Measurements from ENCODE around the gene DPP6. TPM values are rescaled to one million over a fixed set of nuclear protein-coding genes. Genes with fewer than 3 reads are reported as not detected.

Gene DPP6
- total RNA-seq, 1 experiment from 2014 or later = not detected

DNA sequence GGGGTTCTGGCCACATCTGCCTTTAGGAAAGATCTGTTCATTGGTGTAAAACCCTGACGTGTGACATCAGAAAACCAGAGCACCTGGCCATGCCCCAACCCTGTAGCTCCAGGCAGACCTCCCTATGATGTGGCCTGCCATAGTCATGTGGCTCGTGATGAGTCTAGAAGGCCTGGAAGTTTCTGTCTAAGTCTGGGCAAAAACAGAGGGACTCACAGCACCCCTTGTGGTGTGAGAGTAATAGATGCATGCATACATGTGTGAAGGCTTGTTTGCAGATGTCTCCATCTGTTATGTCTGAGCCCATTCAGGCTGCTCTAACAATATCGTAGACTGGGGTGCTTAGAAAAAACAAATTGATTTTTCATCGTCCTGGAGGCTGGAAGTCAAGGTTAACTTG is 641.5 kb downstream of the DPP6 start:
- CTCF ChIA-PET = no interaction called here
- ATAC-seq = no peak
- H3K27me3 Mint-ChIP-seq (ENCODE audit: low read depth) = peaks cover 2% of the 10 kb centered on the region; the same call in 1 of the 2 replicates

DNA sequence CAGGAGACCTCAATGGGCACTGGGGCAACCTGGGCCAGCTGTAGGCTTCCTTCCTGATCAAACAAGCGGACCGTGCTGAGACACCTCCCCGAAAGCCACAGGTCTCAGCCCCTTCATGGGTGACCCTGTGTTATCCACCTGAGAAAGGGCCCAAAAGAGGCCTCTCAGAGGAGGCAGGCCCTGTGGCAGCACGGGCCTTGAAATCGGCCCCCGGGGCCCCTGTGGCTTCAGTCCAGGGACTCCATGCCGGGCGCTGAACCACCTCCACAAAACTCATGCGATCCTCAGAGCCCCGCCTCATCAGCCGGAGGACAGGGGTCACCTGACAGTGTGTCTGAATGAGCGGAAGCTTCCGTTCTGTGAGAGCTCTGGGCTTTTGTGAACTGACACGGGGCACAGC is 643.6 kb downstream of the DPP6 start:
- peaks cover 67% of the 10 kb centered on the region for H3K9me3 Mint-ChIP-seq
- CTCF ChIA-PET = no interaction called here
- H3K4me1 Mint-ChIP-seq = no peaks in the 10 kb centered on the region
- DNase-seq (ENCODE audit: low spot score) (no peak), ATAC-seq (no peak)
- H3K27me3 Mint-ChIP-seq (ENCODE audit: low read depth) = no peaks in the 10 kb centered on the region; the same call in 1 of the 2 replicates
- H3K4me3 Mint-ChIP-seq = no peak overlapping the region
- POLR2A ChIA-PET = no interaction called here
- peaks cover 66% of the 10 kb centered on the region for H3K36me3 Mint-ChIP-seq
- H3K27ac Mint-ChIP-seq = no peak overlapping the region
- TF ChIP-seq SMAD3 (CRISPR knock-in tag; IDR thresholded peaks at IDR 0.05; ENCODE audit: borderline replicate concordance) (no peak), SMAD4 (CRISPR knock-in tag; IDR thresholded peaks at IDR 0.05) (no peak), SP1 (CRISPR knock-in tag; conservative IDR thresholded peaks at IDR 0.05) (no peak), ZNF423 (CRISPR knock-in tag; IDR thresholded peaks at IDR 0.05) (no peak), CREM (CRISPR knock-in tag; IDR thresholded peaks at IDR 0.05) (no peak), RORB (CRISPR knock-in tag; IDR thresholded peaks at IDR 0.05) (no peak), ESRRA (CRISPR knock-in tag; IDR thresholded peaks at IDR 0.05; ENCODE audit: borderline replicate concordance) (no peak), RELA (CRISPR knock-in tag; IDR thresholded peaks at IDR 0.05; ENCODE audit: borderline replicate concordance) (no peak)
- TF ChIP-seq, protein P1, sequence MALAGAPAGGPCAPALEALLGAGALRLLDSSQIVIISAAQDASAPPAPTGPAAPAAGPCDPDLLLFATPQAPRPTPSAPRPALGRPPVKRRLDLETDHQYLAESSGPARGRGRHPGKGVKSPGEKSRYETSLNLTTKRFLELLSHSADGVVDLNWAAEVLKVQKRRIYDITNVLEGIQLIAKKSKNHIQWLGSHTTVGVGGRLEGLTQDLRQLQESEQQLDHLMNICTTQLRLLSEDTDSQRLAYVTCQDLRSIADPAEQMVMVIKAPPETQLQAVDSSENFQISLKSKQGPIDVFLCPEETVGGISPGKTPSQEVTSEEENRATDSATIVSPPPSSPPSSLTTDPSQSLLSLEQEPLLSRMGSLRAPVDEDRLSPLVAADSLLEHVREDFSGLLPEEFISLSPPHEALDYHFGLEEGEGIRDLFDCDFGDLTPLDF (CRISPR knock-in tag; IDR thresholded peaks at IDR 0.05) = no peak
- TF ChIP-seq, protein P2, sequence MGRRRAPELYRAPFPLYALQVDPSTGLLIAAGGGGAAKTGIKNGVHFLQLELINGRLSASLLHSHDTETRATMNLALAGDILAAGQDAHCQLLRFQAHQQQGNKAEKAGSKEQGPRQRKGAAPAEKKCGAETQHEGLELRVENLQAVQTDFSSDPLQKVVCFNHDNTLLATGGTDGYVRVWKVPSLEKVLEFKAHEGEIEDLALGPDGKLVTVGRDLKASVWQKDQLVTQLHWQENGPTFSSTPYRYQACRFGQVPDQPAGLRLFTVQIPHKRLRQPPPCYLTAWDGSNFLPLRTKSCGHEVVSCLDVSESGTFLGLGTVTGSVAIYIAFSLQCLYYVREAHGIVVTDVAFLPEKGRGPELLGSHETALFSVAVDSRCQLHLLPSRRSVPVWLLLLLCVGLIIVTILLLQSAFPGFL (CRISPR knock-in tag; IDR thresholded peaks at IDR 0.05; ENCODE audit: borderline replicate concordance) = no peak
- TF ChIP-seq, protein P3, sequence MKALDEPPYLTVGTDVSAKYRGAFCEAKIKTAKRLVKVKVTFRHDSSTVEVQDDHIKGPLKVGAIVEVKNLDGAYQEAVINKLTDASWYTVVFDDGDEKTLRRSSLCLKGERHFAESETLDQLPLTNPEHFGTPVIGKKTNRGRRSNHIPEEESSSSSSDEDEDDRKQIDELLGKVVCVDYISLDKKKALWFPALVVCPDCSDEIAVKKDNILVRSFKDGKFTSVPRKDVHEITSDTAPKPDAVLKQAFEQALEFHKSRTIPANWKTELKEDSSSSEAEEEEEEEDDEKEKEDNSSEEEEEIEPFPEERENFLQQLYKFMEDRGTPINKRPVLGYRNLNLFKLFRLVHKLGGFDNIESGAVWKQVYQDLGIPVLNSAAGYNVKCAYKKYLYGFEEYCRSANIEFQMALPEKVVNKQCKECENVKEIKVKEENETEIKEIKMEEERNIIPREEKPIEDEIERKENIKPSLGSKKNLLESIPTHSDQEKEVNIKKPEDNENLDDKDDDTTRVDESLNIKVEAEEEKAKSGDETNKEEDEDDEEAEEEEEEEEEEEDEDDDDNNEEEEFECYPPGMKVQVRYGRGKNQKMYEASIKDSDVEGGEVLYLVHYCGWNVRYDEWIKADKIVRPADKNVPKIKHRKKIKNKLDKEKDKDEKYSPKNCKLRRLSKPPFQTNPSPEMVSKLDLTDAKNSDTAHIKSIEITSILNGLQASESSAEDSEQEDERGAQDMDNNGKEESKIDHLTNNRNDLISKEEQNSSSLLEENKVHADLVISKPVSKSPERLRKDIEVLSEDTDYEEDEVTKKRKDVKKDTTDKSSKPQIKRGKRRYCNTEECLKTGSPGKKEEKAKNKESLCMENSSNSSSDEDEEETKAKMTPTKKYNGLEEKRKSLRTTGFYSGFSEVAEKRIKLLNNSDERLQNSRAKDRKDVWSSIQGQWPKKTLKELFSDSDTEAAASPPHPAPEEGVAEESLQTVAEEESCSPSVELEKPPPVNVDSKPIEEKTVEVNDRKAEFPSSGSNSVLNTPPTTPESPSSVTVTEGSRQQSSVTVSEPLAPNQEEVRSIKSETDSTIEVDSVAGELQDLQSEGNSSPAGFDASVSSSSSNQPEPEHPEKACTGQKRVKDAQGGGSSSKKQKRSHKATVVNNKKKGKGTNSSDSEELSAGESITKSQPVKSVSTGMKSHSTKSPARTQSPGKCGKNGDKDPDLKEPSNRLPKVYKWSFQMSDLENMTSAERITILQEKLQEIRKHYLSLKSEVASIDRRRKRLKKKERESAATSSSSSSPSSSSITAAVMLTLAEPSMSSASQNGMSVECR (CRISPR knock-in tag; IDR thresholded peaks at IDR 0.05; ENCODE audit: borderline replicate concordance) = no peak
- TF ChIP-seq, protein P4, sequence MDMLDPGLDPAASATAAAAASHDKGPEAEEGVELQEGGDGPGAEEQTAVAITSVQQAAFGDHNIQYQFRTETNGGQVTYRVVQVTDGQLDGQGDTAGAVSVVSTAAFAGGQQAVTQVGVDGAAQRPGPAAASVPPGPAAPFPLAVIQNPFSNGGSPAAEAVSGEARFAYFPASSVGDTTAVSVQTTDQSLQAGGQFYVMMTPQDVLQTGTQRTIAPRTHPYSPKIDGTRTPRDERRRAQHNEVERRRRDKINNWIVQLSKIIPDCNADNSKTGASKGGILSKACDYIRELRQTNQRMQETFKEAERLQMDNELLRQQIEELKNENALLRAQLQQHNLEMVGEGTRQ (CRISPR knock-in tag; IDR thresholded peaks at IDR 0.05) = no peak
- TF ChIP-seq, protein P5, sequence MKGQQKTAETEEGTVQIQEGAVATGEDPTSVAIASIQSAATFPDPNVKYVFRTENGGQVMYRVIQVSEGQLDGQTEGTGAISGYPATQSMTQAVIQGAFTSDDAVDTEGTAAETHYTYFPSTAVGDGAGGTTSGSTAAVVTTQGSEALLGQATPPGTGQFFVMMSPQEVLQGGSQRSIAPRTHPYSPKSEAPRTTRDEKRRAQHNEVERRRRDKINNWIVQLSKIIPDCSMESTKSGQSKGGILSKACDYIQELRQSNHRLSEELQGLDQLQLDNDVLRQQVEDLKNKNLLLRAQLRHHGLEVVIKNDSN (CRISPR knock-in tag; IDR thresholded peaks at IDR 0.05) = no peak

More for the DNA sequence above, 641.5 kb downstream of the DPP6 start:
- TF ChIP-seq ETV6 (CRISPR knock-in tag; IDR thresholded peaks at IDR 0.05) = no peak
- no peak for TF ChIP-seq TCF7 (CRISPR knock-in tag; IDR thresholded peaks at IDR 0.05; ENCODE audit: low read depth)
- TF ChIP-seq, protein P6, sequence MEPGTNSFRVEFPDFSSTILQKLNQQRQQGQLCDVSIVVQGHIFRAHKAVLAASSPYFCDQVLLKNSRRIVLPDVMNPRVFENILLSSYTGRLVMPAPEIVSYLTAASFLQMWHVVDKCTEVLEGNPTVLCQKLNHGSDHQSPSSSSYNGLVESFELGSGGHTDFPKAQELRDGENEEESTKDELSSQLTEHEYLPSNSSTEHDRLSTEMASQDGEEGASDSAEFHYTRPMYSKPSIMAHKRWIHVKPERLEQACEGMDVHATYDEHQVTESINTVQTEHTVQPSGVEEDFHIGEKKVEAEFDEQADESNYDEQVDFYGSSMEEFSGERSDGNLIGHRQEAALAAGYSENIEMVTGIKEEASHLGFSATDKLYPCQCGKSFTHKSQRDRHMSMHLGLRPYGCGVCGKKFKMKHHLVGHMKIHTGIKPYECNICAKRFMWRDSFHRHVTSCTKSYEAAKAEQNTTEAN (CRISPR knock-in tag; IDR thresholded peaks at IDR 0.05) = no peak
- TF ChIP-seq CREB1 (CRISPR knock-in tag; IDR thresholded peaks at IDR 0.05) = no peak
- no peak for TF ChIP-seq NFATC4 (CRISPR knock-in tag; IDR thresholded peaks at IDR 0.05)
- TF ChIP-seq, protein P7, sequence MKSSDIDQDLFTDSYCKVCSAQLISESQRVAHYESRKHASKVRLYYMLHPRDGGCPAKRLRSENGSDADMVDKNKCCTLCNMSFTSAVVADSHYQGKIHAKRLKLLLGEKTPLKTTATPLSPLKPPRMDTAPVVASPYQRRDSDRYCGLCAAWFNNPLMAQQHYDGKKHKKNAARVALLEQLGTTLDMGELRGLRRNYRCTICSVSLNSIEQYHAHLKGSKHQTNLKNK (CRISPR knock-in tag; IDR thresholded peaks at IDR 0.05) = no peak
- TF ChIP-seq ZNF396 (CRISPR knock-in tag; IDR thresholded peaks at IDR 0.05; ENCODE audit: borderline replicate concordance) = no peak
- TF ChIP-seq, protein P4 (CRISPR knock-in tag; IDR thresholded peaks at IDR 0.05) = no peak
- no peak for TF ChIP-seq ELF4 (CRISPR knock-in tag; IDR thresholded peaks at IDR 0.05; ENCODE audit: low read depth)
- TF ChIP-seq, protein P8, sequence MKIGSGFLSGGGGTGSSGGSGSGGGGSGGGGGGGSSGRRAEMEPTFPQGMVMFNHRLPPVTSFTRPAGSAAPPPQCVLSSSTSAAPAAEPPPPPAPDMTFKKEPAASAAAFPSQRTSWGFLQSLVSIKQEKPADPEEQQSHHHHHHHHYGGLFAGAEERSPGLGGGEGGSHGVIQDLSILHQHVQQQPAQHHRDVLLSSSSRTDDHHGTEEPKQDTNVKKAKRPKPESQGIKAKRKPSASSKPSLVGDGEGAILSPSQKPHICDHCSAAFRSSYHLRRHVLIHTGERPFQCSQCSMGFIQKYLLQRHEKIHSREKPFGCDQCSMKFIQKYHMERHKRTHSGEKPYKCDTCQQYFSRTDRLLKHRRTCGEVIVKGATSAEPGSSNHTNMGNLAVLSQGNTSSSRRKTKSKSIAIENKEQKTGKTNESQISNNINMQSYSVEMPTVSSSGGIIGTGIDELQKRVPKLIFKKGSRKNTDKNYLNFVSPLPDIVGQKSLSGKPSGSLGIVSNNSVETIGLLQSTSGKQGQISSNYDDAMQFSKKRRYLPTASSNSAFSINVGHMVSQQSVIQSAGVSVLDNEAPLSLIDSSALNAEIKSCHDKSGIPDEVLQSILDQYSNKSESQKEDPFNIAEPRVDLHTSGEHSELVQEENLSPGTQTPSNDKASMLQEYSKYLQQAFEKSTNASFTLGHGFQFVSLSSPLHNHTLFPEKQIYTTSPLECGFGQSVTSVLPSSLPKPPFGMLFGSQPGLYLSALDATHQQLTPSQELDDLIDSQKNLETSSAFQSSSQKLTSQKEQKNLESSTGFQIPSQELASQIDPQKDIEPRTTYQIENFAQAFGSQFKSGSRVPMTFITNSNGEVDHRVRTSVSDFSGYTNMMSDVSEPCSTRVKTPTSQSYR (CRISPR knock-in tag; IDR thresholded peaks at IDR 0.05) = no peak
- TF ChIP-seq KAT7 (CRISPR knock-in tag; IDR thresholded peaks at IDR 0.05; ENCODE audit: borderline replicate concordance) = no peak
- no peak for TF ChIP-seq JUN (CRISPR knock-in tag; IDR thresholded peaks at IDR 0.05)
- no peak for TF ChIP-seq ZNF121 (CRISPR knock-in tag; IDR thresholded peaks at IDR 0.05)
- Mint-ChIP-seq H3K27ac (no peak overlapping the region), H3K9me3 (peaks cover 75% of the 10 kb centered on the region), H3K36me3 (peaks cover 72% of the 10 kb centered on the region), H3K4me1 (no peaks in the 10 kb centered on the region), H3K4me3 (no peak overlapping the region)
- DNase-seq (ENCODE audit: low spot score) = no peak
- POLR2A ChIA-PET = no interaction called here
